Measurements from ENCODE around the gene TBC1D13.
"Not testable (repeated sequence)": the region's sequence is repeated elsewhere in the genome, so short reads cannot be mapped to it uniquely, and the experiment has no call there.

Gene TBC1D13

GRCh38 chr9:128786681-128787601 is at the start of gene TBC1D13:
TBC1D13 (plus strand) TSS chr9:128787253; CDS start chr9:128787354, 101 bp downstream.
- DNase-seq (ENCODE audit: low spot score), result peak; percentile 99

GRCh38 chr9:128742401-128742800 is 44.7 kb upstream of the TBC1D13 start:
- no peak for DNase-seq (ENCODE audit: low spot score)

- no peak for DNase-seq (ENCODE audit: low spot score)
Observed at GRCh38 chr9:128743421-128743820, 43.6 kb upstream of the TBC1D13 start.

- DNase-seq (ENCODE audit: low spot score), result no peak
Observed at GRCh38 chr9:128747241-128747640, 39.8 kb upstream of the TBC1D13 start.

- no peak for DNase-seq (ENCODE audit: low spot score)
Observed at GRCh38 chr9:128750926-128751595, 36.0 kb upstream of the TBC1D13 start.

- no peak for DNase-seq (ENCODE audit: low spot score)
Observed at GRCh38 chr9:128753627-128754026, 33.4 kb upstream of the TBC1D13 start.

- no peak for DNase-seq (ENCODE audit: low spot score)
Observed at GRCh38 chr9:128757602-128758001, 29.5 kb upstream of the TBC1D13 start.

- no peak for DNase-seq (ENCODE audit: low spot score)
Observed at GRCh38 chr9:128762671-128763449, 24.2 kb upstream of the TBC1D13 start.

GRCh38 chr9:128764361-128764760 is 22.7 kb upstream of the TBC1D13 start:
- peak; percentile 40 for DNase-seq (ENCODE audit: low spot score)

GRCh38 chr9:128765499-128765898 is 21.6 kb upstream of the TBC1D13 start:
- DNase-seq (ENCODE audit: low spot score), result no peak

GRCh38 chr9:128768606-128769005 is 18.4 kb upstream of the TBC1D13 start:
- no peak for DNase-seq (ENCODE audit: low spot score)

- no peak for DNase-seq (ENCODE audit: low spot score)
Observed at GRCh38 chr9:128770286-128771030, 16.6 kb upstream of the TBC1D13 start.

GRCh38 chr9:128771094-128771721 is 15.8 kb upstream of the TBC1D13 start:
- no peak for DNase-seq (ENCODE audit: low spot score)

- peak; percentile 100 for DNase-seq (ENCODE audit: low spot score)
Observed at GRCh38 chr9:128771745-128772519, 15.1 kb upstream of the TBC1D13 start, which contains the start of gene ZER1. ZER1 (minus strand) TSS chr9:128771927; CDS start chr9:128755565, 16,362 bp downstream.

GRCh38 chr9:128773049-128773448 is 14.0 kb upstream of the TBC1D13 start:
- no peak for DNase-seq (ENCODE audit: low spot score)

GRCh38 chr9:128774804-128775203 is 12.2 kb upstream of the TBC1D13 start:
- no peak for DNase-seq (ENCODE audit: low spot score)

- not testable (repeated sequence) for DNase-seq (ENCODE audit: low spot score)
Observed at GRCh38 chr9:128780093-128780492, 7.0 kb upstream of the TBC1D13 start.

GRCh38 chr9:128781187-128782070 is 5.6 kb upstream of the TBC1D13 start:
- no peak for DNase-seq (ENCODE audit: low spot score)

GRCh38 chr9:128782669-128783068 is 4.4 kb upstream of the TBC1D13 start:
- no peak for DNase-seq (ENCODE audit: low spot score)

All from iPS-NIHi11 (cell line).